IMR-90 (cell line): ENCODE data around the gene CAPNS2. TPM values are rescaled to one million over a fixed set of nuclear protein-coding genes. Genes with fewer than 3 reads are reported as not detected.

Source experiments
- ATAC-seq: fragments of 200-7000 bp; cut with Tn5 transposase; 2 replicates; pipeline ENCODE4 v1.9.1; 2020; ENCODE audit warnings: low read depth, mild to moderate bottlenecking, moderate library complexity
- BruUV-seq: library from RNA; stranded (reverse); fragments of 400-500 nt; replicated peaks from 2 replicates; lab custom pipeline; 2021; lab: Mats Ljungman, UMichigan
- CTCF ChIA-PET: fragments of 300-600 bp; formaldehyde crosslinking; extraction: SDS; loops from one replicate; lab custom pipeline; 2021; ENCODE audit warnings: antibody characterized with exemption; lab: Yijun Ruan, JAX
- POLR2A ChIA-PET: fragments of 300-600 bp; sonication (Branson Sonifier 250); formaldehyde crosslinking; loops from one replicate; lab custom pipeline; 2022; ENCODE audit warnings: antibody characterized with exemption; ENCODE audit not compliant: unreplicated experiment; lab: Charles Lee
- DNase-seq: peaks from one replicate; pipeline ENCODE4 v3.0.0; 2013
- H2AFZ ChIP-seq: replicated peaks from 2 replicates; pipeline ENCODE3; 2013; ENCODE audit warnings: low read length, mild to moderate bottlenecking; ENCODE audit not compliant: poor library complexity
- H2AK5ac ChIP-seq: 2 replicates; pipeline ENCODE4 v1.6.1; 2013; ENCODE audit warnings: low read depth, low read length, inconsistent platforms
- H2AK9ac ChIP-seq: replicated peaks from 2 replicates; pipeline ENCODE3; 2013; ENCODE audit warnings: mild to moderate bottlenecking, low read depth, low read length, moderate library complexity; ENCODE audit not compliant: poor library complexity
- H2BK120ac ChIP-seq: 2 replicates; pipeline ENCODE4 v1.6.1; 2013; ENCODE audit warnings: low read depth, low read length, inconsistent platforms
- H2BK15ac ChIP-seq: 3 replicates; pipeline ENCODE4 v1.6.1; 2013; ENCODE audit warnings: low read depth, low read length, inconsistent platforms
- H2BK20ac ChIP-seq: 2 replicates; pipeline ENCODE4 v1.6.1; 2013; ENCODE audit warnings: low read depth, mild to moderate bottlenecking, inconsistent platforms, low read length, moderate library complexity
- H2BK5ac ChIP-seq: 2 replicates; pipeline ENCODE4 v1.6.1; 2013; ENCODE audit warnings: mild to moderate bottlenecking, low read depth, low read length, inconsistent platforms; ENCODE audit not compliant: poor library complexity, severe bottlenecking
- H3K14ac ChIP-seq: replicated peaks from 2 replicates; pipeline ENCODE4 v1.6.1; 2013; ENCODE audit warnings: low read depth, low read length, inconsistent platforms
- H3K18ac ChIP-seq: 2 replicates; pipeline ENCODE4 v1.6.1; 2013; ENCODE audit warnings: low read depth, low read length, control low read depth
- H3K23ac ChIP-seq: 2 replicates; pipeline ENCODE4 v1.6.1; 2013; ENCODE audit warnings: low read depth, low read length, inconsistent platforms
- H3K27ac ChIP-seq: 2 replicates; pipeline ENCODE4 v1.5.1; 2013; ENCODE audit warnings: mild to moderate bottlenecking, control low read depth, low read length; ENCODE audit not compliant: insufficient read depth
- H3K27me3 ChIP-seq: 2 replicates; pipeline ENCODE4 v1.6.1; 2013; ENCODE audit warnings: low read length; ENCODE audit not compliant: control insufficient read depth, insufficient read depth
- H3K36me3 ChIP-seq: 2 replicates; pipeline ENCODE4 v1.6.1; 2013; ENCODE audit warnings: low read length, mixed read lengths; ENCODE audit not compliant: control insufficient read depth, insufficient read depth
- H3K4ac ChIP-seq: 2 replicates; pipeline ENCODE4 v1.6.1; 2013; ENCODE audit warnings: low read depth, low read length, inconsistent platforms
- H3K4me1 ChIP-seq: 2 replicates; pipeline ENCODE4 v1.6.1; 2013; ENCODE audit warnings: low read length, mixed read lengths; ENCODE audit not compliant: control insufficient read depth, insufficient read depth
- H3K4me2 ChIP-seq: 2 replicates; pipeline ENCODE4 v1.6.1; 2013; ENCODE audit warnings: low read depth, mild to moderate bottlenecking, control low read depth, low read length, moderate library complexity
- H3K4me3 ChIP-seq: 2 replicates; pipeline ENCODE4 v1.5.1; 2013; ENCODE audit warnings: low read depth, mild to moderate bottlenecking, control low read depth, low read length, moderate library complexity; ENCODE audit not compliant: insufficient read depth
- H3K56ac ChIP-seq: 2 replicates; pipeline ENCODE4 v1.6.1; 2013; ENCODE audit warnings: low read length, inconsistent platforms; ENCODE audit not compliant: insufficient read depth; ENCODE audit errors: extremely low read depth
- H3K79me1 ChIP-seq, 2 experiments: 2 replicates each; pipeline ENCODE4 v1.6.1; 2013; ENCODE audit warnings: low read length in 2 of 2, inconsistent platforms in 1 of 2, low read depth in 1 of 2
- H3K9ac ChIP-seq: 2 replicates; pipeline ENCODE4 v1.6.1; 2013; ENCODE audit warnings: low read depth, low read length, control low read depth
- H3K9me1 ChIP-seq: 2 replicates; pipeline ENCODE4 v1.6.1; 2013; ENCODE audit warnings: low read length, inconsistent platforms; ENCODE audit not compliant: insufficient read depth
- H3K9me3 ChIP-seq: 2 replicates; pipeline ENCODE4 v1.6.1; 2013; ENCODE audit warnings: low read length; ENCODE audit not compliant: control insufficient read depth, insufficient read depth
- H4K20me1 ChIP-seq: 2 replicates; pipeline ENCODE4 v1.6.1; 2013; ENCODE audit warnings: low read length, inconsistent platforms; ENCODE audit not compliant: insufficient read depth
- H4K5ac ChIP-seq: 2 replicates; pipeline ENCODE4 v1.6.1; 2013; ENCODE audit warnings: mild to moderate bottlenecking, low read depth, low read length, control low read depth
- H4K8ac ChIP-seq, 2 experiments: 2 replicates each; pipeline ENCODE4 v1.6.1; 2013; ENCODE audit warnings: low read depth in 2 of 2, low read length in 2 of 2, control low read depth in 1 of 2, inconsistent platforms in 1 of 2
- H4K91ac ChIP-seq: 2 replicates; pipeline ENCODE4 v1.6.1; 2013; ENCODE audit warnings: low read depth, low read length, inconsistent platforms; ENCODE audit not compliant: insufficient read depth
- MAZ ChIP-seq: IDR thresholded peaks from 2 replicates; pipeline ENCODE4 v1.6.1; 2012; ENCODE audit warnings: low read depth, mild to moderate bottlenecking, low read length, improper control_type of control experiment, moderate library complexity, borderline replicate concordance
- NFE2L2 ChIP-seq: fragments of 150-350 bp; IDR thresholded peaks from 2 replicates; pipeline ENCODE4 v1.6.1; 2016; ENCODE audit warnings: low read depth, mild to moderate bottlenecking, low read length
- WGBS, 2 experiments: methylation state at CpG; one replicate each; pipeline versions ENCODE4 v1.1.5 to v1.1.7; 2013; ENCODE audit warnings: missing lambda C conversion rate in 2 of 2; ENCODE audit not compliant: insufficient read length in 1 of 2; ENCODE audit errors: extremely low coverage in 2 of 2; 5-methylcytosine and 5-hydroxymethylcytosine counted together
- dilution Hi-C: fragments of 300-500 bp; cut with HindIII; formaldehyde crosslinking; loops from one replicate; pipeline ENCODE4 v1.14.3; 2018; ENCODE audit warnings: low sequenced_read_pairs; ENCODE audit not compliant: unreplicated experiment
- in situ Hi-C: fragments of 300-500 bp; cut with MboI; formaldehyde crosslinking; loops from 3 replicates; pipeline ENCODE4 v1.14.3; 2019; ENCODE audit warnings: low sequenced_read_pairs, inconsistent platforms, mixed read lengths
- intact Hi-C: fragments of 100-400 bp; cut with micrococcal nuclease; formaldehyde crosslinking; loops from 2 replicates; pipeline ENCODE4 v1.10.0; 2022
- polyA plus RNA-seq, 3 experiments: library from polyadenylated mRNA; depleted of rRNA; stranded (reverse); fragments of >200 nt; gene quantifications; 2 replicates each; pipeline ENCODE4 v1.2.3, GENCODE V29; 2012; ENCODE audit warnings: low replicate concordance in 1 of 3
- total RNA-seq: library from RNA; depleted of rRNA; stranded (reverse); fragments of >200 nt; gene quantifications from 2 replicates; pipeline ENCODE4 v1.2.3, GENCODE V29; 2012

CAPNS2 gene
- total and polyA plus RNA-seq, 2 of the 4 experiments (the other 2 are of a cell fraction): 0.09 to 0.72 TPM

DNA sequence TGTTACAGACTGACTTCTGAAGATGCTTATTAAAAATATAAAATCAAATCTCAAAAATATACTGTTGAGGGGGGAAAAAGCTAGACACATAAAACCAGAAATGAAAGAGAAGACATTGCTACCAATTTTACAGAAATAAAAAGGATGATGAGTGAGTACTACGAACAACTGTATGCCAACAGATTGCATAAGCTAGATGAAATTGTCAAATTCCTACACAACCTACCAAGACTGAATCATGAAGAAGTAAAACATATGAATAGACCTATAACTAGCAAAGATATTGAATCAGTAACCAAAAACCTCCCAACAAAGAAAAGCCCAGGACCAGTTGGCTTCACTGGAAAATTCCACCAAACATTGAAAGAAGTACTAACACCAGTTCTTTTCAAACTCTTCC, 3.5 kb upstream of the CAPNS2 start:
- H3K79me1 ChIP-seq: no peaks in the 10 kb centered on the region
- no peak overlapping the region for H4K91ac ChIP-seq
- H2AK5ac ChIP-seq: no peak overlapping the region
- H3K4me3 ChIP-seq: no peak overlapping the region
- no peak overlapping the region for H3K4ac ChIP-seq
- H2AK9ac ChIP-seq: no peak overlapping the region
- WGBS, 2 experiments: no CpG with 5 or more reads among the region's 1 CpG
- H3K4me2 ChIP-seq: no peak overlapping the region
- intact Hi-C loops: no loop called here
- H4K5ac ChIP-seq: no peak overlapping the region
- POLR2A ChIA-PET: no interaction called here
- no peak overlapping the region for H2BK15ac ChIP-seq
- no peaks in the 10 kb centered on the region for H3K9me1 ChIP-seq
- DNase-seq (peak; percentile 43), ATAC-seq (no peak)
- H2AFZ ChIP-seq: no peak overlapping the region
- no peak overlapping the region for H3K23ac ChIP-seq
- no peak overlapping the region for H3K18ac ChIP-seq
- no peaks in the 10 kb centered on the region for H3K9me3 ChIP-seq
- in situ Hi-C loops: no loop called here
- no peak overlapping the region for H3K9ac ChIP-seq
- no peak for TF ChIP-seq MAZ
- TF ChIP-seq NFE2L2: no peak
- no peaks in the 10 kb centered on the region for H3K27me3 ChIP-seq
- H2BK5ac ChIP-seq: no peak overlapping the region
- H3K36me3 ChIP-seq: no peaks in the 10 kb centered on the region
- H3K4me1 ChIP-seq: peaks cover 3% of the 10 kb centered on the region
- no peak overlapping the region for H3K14ac ChIP-seq
- no peak overlapping the region for H3K56ac ChIP-seq
- no TSS peak for BruUV-seq
- dilution Hi-C loops: no loop called here
- H2BK120ac ChIP-seq: no peak overlapping the region
- H4K8ac ChIP-seq: no peak overlapping the region
- H3K27ac ChIP-seq: no peak overlapping the region
- H4K20me1 ChIP-seq: peaks cover 5% of the 10 kb centered on the region; the same call in 1 of the 2 replicates
- CTCF ChIA-PET: interaction anchor here (0.5 kb wide), 1 partner anchor 112 kb away, joined by 4 read pairs; no protein-coding TSS in a partner anchor
- H2BK20ac ChIP-seq: no peak overlapping the region
